OCI-LY3 (cell line): ENCODE results near the gene TPK1.

Source experiments
- CTCF ChIP-seq: fragments of 200-600, 300-600 bp; sonication (generic); IDR thresholded peaks from 2 replicates; pipeline ENCODE4 v1.5.1; 2014; ENCODE audit warnings: antibody characterized with exemption, low read length, low read depth
- EZH2phosphoT487 ChIP-seq: fragments of 200-600 bp; shearing (Covaris generic); IDR thresholded peaks from 2 replicates; pipeline ENCODE4 v1.6.1; 2018; ENCODE audit warnings: antibody characterized with exemption, mixed run types, low read depth

- TF ChIP-seq EZH2phosphoT487 (no peak), CTCF (peak; percentile 73)
Observed at GRCh38 chr7:144437370-144438191, 398.3 kb downstream of the TPK1 start.
